GM23338 (cell line): ENCODE data around the gene USP8.
"Not testable (repeated sequence)": the region's sequence is repeated elsewhere in the genome, so short reads cannot be mapped to it uniquely, and the experiment has no call there.

Experiments used
- CTCF ChIP-seq, 2 experiments: fragments of 200-600 bp in 1 of 2; sonication (generic) in 1 of 2; conservative IDR thresholded peaks; 2 replicates each; pipeline versions ENCODE4 v1.5.1 to v1.6.1; 2016 to 2017; ENCODE audit warnings: antibody characterized with exemption in 2 of 2, low read depth in 2 of 2, mild to moderate bottlenecking in 2 of 2, moderate library complexity in 1 of 2
- EZH2 ChIP-seq: fragments of 200-600 bp; sonication (generic); IDR thresholded peaks from one replicate; pipeline ENCODE4 v1.8.0; 2017; ENCODE audit warnings: antibody characterized with exemption, mild to moderate bottlenecking, low read depth; ENCODE audit not compliant: unreplicated experiment
- JUNB ChIP-seq: IDR thresholded peaks from one replicate; pipeline ENCODE4 v1.6.1; 2016; ENCODE audit warnings: antibody characterized with exemption; ENCODE audit not compliant: unreplicated experiment
- POLR2AphosphoS5 ChIP-seq: IDR thresholded peaks from 2 replicates; pipeline ENCODE4 v1.6.1; 2016; ENCODE audit warnings: antibody characterized with exemption, low read depth

GRCh38 chr15:50494547-50494946 is 70.3 kb downstream of the USP8 start:
- TF ChIP-seq EZH2; CTCF (conservative IDR thresholded peaks at IDR 0.05; ENCODE audit: low read depth in 2 of 2); POLR2AphosphoS5; JUNB: not testable (repeated sequence)
